ENCODE measurements around the gene NUP35.

The NUP35 gene

DNA sequence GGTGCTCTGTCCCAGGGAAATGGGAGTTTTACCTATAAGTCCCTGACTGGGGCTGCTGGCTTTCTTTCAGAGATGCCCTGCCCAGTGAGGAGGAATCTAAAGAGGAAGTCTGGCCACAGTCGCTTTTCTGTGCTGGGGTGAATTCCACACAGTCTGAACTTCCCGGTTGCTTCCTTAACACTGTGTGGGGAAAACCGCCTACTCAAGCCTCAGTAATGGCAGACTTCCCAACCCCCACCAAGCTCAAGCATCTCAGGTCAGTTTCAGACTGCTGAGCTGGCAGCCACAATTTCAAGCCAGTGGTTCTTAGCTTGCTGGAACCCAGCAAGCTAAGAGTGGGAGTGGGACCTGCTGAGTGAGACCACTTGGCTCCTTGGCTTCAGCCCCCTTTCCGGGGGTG, 54.9 kb downstream of the NUP35 start:
- no peaks in the 10 kb centered on the region for H3K4me1 ChIP-seq (ENCODE audit: insufficient read depth, low read length, severe bottlenecking)
- H3K36me3 ChIP-seq (ENCODE audit: insufficient read depth, low read length) = peaks cover 47% of the 10 kb centered on the region
- no peaks in the 10 kb centered on the region for H4K20me1 ChIP-seq (ENCODE audit: insufficient read depth, low read length)
- H3K27me3 ChIP-seq (ENCODE audit: insufficient read depth, low read length) = no peaks in the 10 kb centered on the region
- H3F3A ChIP-seq (ENCODE audit: insufficient read depth, low read length) = no peaks in the 10 kb centered on the region
- no peak overlapping the region for H2AFZ ChIP-seq (ENCODE audit: low read length)
- H3K4me3 ChIP-seq (ENCODE audit: low read depth, low read length, poor library complexity, severe bottlenecking) = no peak overlapping the region
- no peak overlapping the region for H3K27ac ChIP-seq (ENCODE audit: low read depth, low read length, poor library complexity, severe bottlenecking)
- 0 out of 2 replicates have a peak, but pooled peaks cover under 1% of the 10 kb centered on the region for H3K79me2 ChIP-seq (ENCODE audit: insufficient read depth, low read length)
- no peak overlapping the region for H3K9ac ChIP-seq (ENCODE audit: low read length)
- TF ChIP-seq EZH2 (IDR thresholded peaks at IDR 0.05; ENCODE audit: borderline replicate concordance, low read length) = no peak
- TF ChIP-seq, protein P1, sequence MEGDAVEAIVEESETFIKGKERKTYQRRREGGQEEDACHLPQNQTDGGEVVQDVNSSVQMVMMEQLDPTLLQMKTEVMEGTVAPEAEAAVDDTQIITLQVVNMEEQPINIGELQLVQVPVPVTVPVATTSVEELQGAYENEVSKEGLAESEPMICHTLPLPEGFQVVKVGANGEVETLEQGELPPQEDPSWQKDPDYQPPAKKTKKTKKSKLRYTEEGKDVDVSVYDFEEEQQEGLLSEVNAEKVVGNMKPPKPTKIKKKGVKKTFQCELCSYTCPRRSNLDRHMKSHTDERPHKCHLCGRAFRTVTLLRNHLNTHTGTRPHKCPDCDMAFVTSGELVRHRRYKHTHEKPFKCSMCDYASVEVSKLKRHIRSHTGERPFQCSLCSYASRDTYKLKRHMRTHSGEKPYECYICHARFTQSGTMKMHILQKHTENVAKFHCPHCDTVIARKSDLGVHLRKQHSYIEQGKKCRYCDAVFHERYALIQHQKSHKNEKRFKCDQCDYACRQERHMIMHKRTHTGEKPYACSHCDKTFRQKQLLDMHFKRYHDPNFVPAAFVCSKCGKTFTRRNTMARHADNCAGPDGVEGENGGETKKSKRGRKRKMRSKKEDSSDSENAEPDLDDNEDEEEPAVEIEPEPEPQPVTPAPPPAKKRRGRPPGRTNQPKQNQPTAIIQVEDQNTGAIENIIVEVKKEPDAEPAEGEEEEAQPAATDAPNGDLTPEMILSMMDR (IDR thresholded peaks at IDR 0.05; ENCODE audit: low read length) = no peak
- no peaks in the 10 kb centered on the region for H3K9me3 ChIP-seq (ENCODE audit: low read length)
- no peaks in the 10 kb centered on the region for H3K9me2 ChIP-seq (ENCODE audit: low read depth, low read length)
- H3K4me2 ChIP-seq (ENCODE audit: low read length) = no peak overlapping the region

DNA sequence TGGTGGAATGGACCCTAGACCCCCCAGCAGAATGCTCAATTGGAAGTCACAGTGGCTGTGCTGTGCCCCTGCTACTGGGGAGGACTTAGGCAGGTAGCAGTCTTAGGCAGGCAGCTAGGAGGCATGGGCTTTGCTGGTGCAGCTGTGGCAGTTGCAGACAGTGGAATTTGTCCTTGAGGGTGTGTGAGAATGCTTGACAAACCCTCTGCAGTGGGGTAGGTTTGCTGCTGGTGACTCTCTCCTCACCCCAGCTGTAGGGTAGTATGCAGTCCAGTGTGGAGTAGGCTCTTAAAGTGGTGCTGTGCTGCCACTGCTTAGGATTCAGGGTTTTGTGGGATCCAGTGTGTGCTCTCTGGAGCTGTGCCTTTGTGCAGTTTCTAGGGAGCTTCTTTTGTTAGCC, 61.3 kb downstream of the NUP35 start:
- H3K27me3 ChIP-seq (ENCODE audit: insufficient read depth, low read length) = no peaks in the 10 kb centered on the region
- H3K9me2 ChIP-seq (ENCODE audit: low read depth, low read length) = no peaks in the 10 kb centered on the region
- peaks cover 86% of the 10 kb centered on the region for H3K36me3 ChIP-seq (ENCODE audit: insufficient read depth, low read length)
- no peak overlapping the region for H3K27ac ChIP-seq (ENCODE audit: low read depth, low read length, poor library complexity, severe bottlenecking)
- H3F3A ChIP-seq (ENCODE audit: insufficient read depth, low read length) = no peaks in the 10 kb centered on the region
- H3K79me2 ChIP-seq (ENCODE audit: insufficient read depth, low read length) = 0 out of 2 replicates have a peak, but pooled peaks cover 6% of the 10 kb centered on the region
- H4K20me1 ChIP-seq (ENCODE audit: insufficient read depth, low read length) = no peaks in the 10 kb centered on the region
- no peaks in the 10 kb centered on the region for H3K9me3 ChIP-seq (ENCODE audit: low read length)
- no peak overlapping the region for H3K4me2 ChIP-seq (ENCODE audit: low read length)
- no peaks in the 10 kb centered on the region for H3K4me1 ChIP-seq (ENCODE audit: insufficient read depth, low read length, severe bottlenecking)
- TF ChIP-seq EZH2 (IDR thresholded peaks at IDR 0.05; ENCODE audit: borderline replicate concordance, low read length) = no peak
- TF ChIP-seq, protein P1 (IDR thresholded peaks at IDR 0.05; ENCODE audit: low read length) = no peak
- no peak overlapping the region for H3K9ac ChIP-seq (ENCODE audit: low read length)
- H2AFZ ChIP-seq (ENCODE audit: low read length) = no peak overlapping the region
- H3K4me3 ChIP-seq (ENCODE audit: low read depth, low read length, poor library complexity, severe bottlenecking) = no peak overlapping the region

DNA sequence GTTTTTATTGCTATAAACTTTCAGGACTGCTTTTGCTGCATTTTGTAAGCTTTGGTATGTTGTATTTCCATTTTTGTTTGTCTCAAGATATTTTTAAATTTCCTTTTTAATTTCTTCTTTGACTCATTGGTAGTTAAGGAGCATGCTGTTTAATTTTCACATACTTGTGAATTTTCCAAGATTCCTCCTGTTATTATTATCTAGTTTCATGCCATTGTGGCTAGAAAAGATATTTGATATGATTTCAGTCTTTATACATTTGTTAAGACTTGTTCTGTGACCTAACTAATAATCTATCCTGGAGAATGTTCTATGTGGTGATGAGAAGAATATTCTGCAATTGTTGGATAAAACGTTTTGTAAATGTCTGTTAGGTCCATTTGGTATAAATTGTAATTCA, 62.1 kb downstream of the NUP35 start:
- H4K20me1 ChIP-seq (ENCODE audit: insufficient read depth, low read length) = no peaks in the 10 kb centered on the region
- no peak for TF ChIP-seq EZH2 (IDR thresholded peaks at IDR 0.05; ENCODE audit: borderline replicate concordance, low read length)
- TF ChIP-seq, protein P1 (IDR thresholded peaks at IDR 0.05; ENCODE audit: low read length) = no peak
- H3F3A ChIP-seq (ENCODE audit: insufficient read depth, low read length) = no peaks in the 10 kb centered on the region
- H3K36me3 ChIP-seq (ENCODE audit: insufficient read depth, low read length) = peaks cover 83% of the 10 kb centered on the region
- no peak overlapping the region for H3K4me3 ChIP-seq (ENCODE audit: low read depth, low read length, poor library complexity, severe bottlenecking)
- H2AFZ ChIP-seq (ENCODE audit: low read length) = no peak overlapping the region
- H3K27me3 ChIP-seq (ENCODE audit: insufficient read depth, low read length) = no peaks in the 10 kb centered on the region
- no peak overlapping the region for H3K9ac ChIP-seq (ENCODE audit: low read length)
- H3K4me2 ChIP-seq (ENCODE audit: low read length) = no peak overlapping the region
- H3K9me3 ChIP-seq (ENCODE audit: low read length) = no peaks in the 10 kb centered on the region
- H3K27ac ChIP-seq (ENCODE audit: low read depth, low read length, poor library complexity, severe bottlenecking) = no peak overlapping the region
- no peaks in the 10 kb centered on the region for H3K4me1 ChIP-seq (ENCODE audit: insufficient read depth, low read length, severe bottlenecking)
- H3K9me2 ChIP-seq (ENCODE audit: low read depth, low read length) = no peaks in the 10 kb centered on the region
- H3K79me2 ChIP-seq (ENCODE audit: insufficient read depth, low read length) = 0 out of 2 replicates have a peak, but pooled peaks cover 6% of the 10 kb centered on the region
